Fibroblast of lung (primary cell): Measurements from ENCODE around the gene ZDHHC4. TPM values are rescaled to one million over a fixed set of nuclear protein-coding genes. Genes with fewer than 3 reads are reported as not detected.

ENCODE experiments used
- DNase-seq, 2 donors: peaks; one replicate each; pipeline versions ENCODE4 v3.0.0 to v3.0.0-alpha.2; 2010; ENCODE audit warnings: low read depth in 2 of 2
- H2AFZ ChIP-seq: 2 replicates; pipeline ENCODE4 v1.5.1; 2012; ENCODE audit warnings: low read length, control low read depth, inconsistent platforms
- H3K27ac ChIP-seq: 2 replicates; pipeline ENCODE4 v1.5.1; 2011; ENCODE audit warnings: low read length, control low read depth; ENCODE audit not compliant: insufficient read depth
- H3K27me3 ChIP-seq: 2 replicates; pipeline ENCODE4 v1.5.1; 2011; ENCODE audit warnings: mild to moderate bottlenecking, low read length; ENCODE audit not compliant: control insufficient read depth, insufficient read depth
- H3K36me3 ChIP-seq: 2 replicates; pipeline ENCODE4 v1.5.1; 2011; ENCODE audit warnings: low read length; ENCODE audit not compliant: control insufficient read depth, insufficient read depth
- H3K4me1 ChIP-seq: 2 replicates; pipeline ENCODE4 v1.5.1; 2011; ENCODE audit warnings: low read length; ENCODE audit not compliant: control insufficient read depth, insufficient read depth; ENCODE audit errors: extremely low read depth
- H3K4me2 ChIP-seq: 2 replicates; pipeline ENCODE4 v1.5.1; 2011; ENCODE audit warnings: low read length, control low read depth; ENCODE audit not compliant: insufficient read depth; ENCODE audit errors: extremely low read depth
- H3K4me3 ChIP-seq, 4 experiments: fragments of 200-600 bp in 1 of 4; sonication (generic) in 1 of 4; replicated peaks in 1 of 4; 2 replicates each; pipeline ENCODE4 v1.5.1; 2011 to 2016; ENCODE audit warnings: low read length in 4 of 4, low read depth in 3 of 4, mild to moderate bottlenecking in 3 of 4, control low read depth in 2 of 4, inconsistent platforms in 1 of 4, mixed read lengths in 1 of 4; ENCODE audit not compliant: insufficient read depth in 1 of 4; ENCODE audit errors: control extremely low read depth in 1 of 4
- H3K79me2 ChIP-seq: 2 replicates; pipeline ENCODE4 v1.5.1; 2012; ENCODE audit warnings: mild to moderate bottlenecking, low read length, inconsistent platforms; ENCODE audit not compliant: control insufficient read depth, insufficient read depth
- H3K9ac ChIP-seq: 2 replicates; pipeline ENCODE4 v1.5.1; 2011; ENCODE audit warnings: mild to moderate bottlenecking, low read length, control low read depth; ENCODE audit not compliant: insufficient read depth
- H3K9me3 ChIP-seq: 2 replicates; pipeline ENCODE4 v1.5.1; 2012; ENCODE audit warnings: low read depth, low read length; ENCODE audit not compliant: control insufficient read depth, insufficient read depth
- H4K20me1 ChIP-seq: 2 replicates; pipeline ENCODE4 v1.5.1; 2011; ENCODE audit warnings: low read length; ENCODE audit not compliant: control insufficient read depth, insufficient read depth; ENCODE audit errors: extremely low read depth
- EZH2 ChIP-seq: IDR thresholded peaks from 2 replicates; pipeline ENCODE4 v1.5.1; 2012; ENCODE audit warnings: low read length, control low read depth, mild to moderate bottlenecking; ENCODE audit errors: missing control alignments
- polyA plus RNA-seq, 2 donors: library from polyadenylated mRNA; depleted of rRNA in 1 of 2; stranded (reverse) in 1 of 2; unstranded in 1 of 2; fragments of >200 nt; gene quantifications; 2 replicates each; pipeline ENCODE4 v1.2.1, GENCODE V29; 2011 to 2012; ENCODE audit warnings: missing spikeins in 1 of 2
- total RNA-seq: library from RNA; depleted of rRNA; stranded (reverse); fragments of >200 nt; gene quantifications from 2 replicates; pipeline ENCODE4 v1.2.1, GENCODE V29; 2014
- TF ChIP-seq, protein P1 (sequence below), 2 donors: IDR thresholded peaks in 1 of 2; conservative IDR thresholded peaks in 1 of 2; 1 replicate in 1 of 2; 2 replicates in 1 of 2; pipeline ENCODE4 v1.5.1; 2011 to 2012; ENCODE audit warnings: low read length in 2 of 2, control low read depth in 1 of 2, inconsistent platforms in 1 of 2, low read depth in 1 of 2, mild to moderate bottlenecking in 1 of 2

The ZDHHC4 gene
- total and polyA plus RNA-seq, 2 donors (not counting 1 experiment from before 2014, with no cell fraction given), result 65.2 to 89.5 TPM

DNA sequence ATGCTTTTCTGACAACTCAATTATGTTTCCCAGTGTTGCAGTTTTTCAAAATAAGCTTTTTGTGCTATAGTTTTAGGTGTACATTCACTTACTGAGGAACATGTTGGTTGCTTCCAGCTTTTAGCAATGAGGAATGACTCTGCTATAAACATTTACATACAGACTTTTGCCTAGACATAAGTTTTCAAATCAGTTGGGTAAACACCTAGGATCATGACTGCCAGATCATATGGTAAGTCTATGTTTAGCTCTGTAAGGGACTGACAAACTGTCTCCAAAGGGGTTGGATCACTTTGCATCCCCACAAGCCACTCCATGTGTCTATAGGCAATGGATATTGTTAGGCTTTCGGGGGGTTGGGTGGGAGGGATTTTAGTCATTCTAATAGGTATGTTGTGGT is 15.1 kb upstream of the ZDHHC4 start:
- no peak for DNase-seq
- no peaks in the 10 kb centered on the region for H3K27me3 ChIP-seq
- H3K36me3 ChIP-seq, result no peaks in the 10 kb centered on the region
- no peaks in the 10 kb centered on the region for H3K9me3 ChIP-seq
- no peak overlapping the region for H3K4me2 ChIP-seq
- no peak overlapping the region for H2AFZ ChIP-seq
- no peak overlapping the region for H3K27ac ChIP-seq
- no peaks in the 10 kb centered on the region for H4K20me1 ChIP-seq
- TF ChIP-seq, protein P1, sequence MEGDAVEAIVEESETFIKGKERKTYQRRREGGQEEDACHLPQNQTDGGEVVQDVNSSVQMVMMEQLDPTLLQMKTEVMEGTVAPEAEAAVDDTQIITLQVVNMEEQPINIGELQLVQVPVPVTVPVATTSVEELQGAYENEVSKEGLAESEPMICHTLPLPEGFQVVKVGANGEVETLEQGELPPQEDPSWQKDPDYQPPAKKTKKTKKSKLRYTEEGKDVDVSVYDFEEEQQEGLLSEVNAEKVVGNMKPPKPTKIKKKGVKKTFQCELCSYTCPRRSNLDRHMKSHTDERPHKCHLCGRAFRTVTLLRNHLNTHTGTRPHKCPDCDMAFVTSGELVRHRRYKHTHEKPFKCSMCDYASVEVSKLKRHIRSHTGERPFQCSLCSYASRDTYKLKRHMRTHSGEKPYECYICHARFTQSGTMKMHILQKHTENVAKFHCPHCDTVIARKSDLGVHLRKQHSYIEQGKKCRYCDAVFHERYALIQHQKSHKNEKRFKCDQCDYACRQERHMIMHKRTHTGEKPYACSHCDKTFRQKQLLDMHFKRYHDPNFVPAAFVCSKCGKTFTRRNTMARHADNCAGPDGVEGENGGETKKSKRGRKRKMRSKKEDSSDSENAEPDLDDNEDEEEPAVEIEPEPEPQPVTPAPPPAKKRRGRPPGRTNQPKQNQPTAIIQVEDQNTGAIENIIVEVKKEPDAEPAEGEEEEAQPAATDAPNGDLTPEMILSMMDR (conservative IDR thresholded peaks at IDR 0.05 in 1 of 2, IDR thresholded peaks at IDR 0.05 in 1 of 2; ENCODE audit: low read depth in 1 of 2, low read length in 2 of 2), result no peak
- TF ChIP-seq EZH2, result no peak
- no peak overlapping the region for H3K4me3 ChIP-seq
- no peaks in the 10 kb centered on the region for H3K79me2 ChIP-seq
- no peak overlapping the region for H3K9ac ChIP-seq
- H3K4me1 ChIP-seq, result no peaks in the 10 kb centered on the region

DNA sequence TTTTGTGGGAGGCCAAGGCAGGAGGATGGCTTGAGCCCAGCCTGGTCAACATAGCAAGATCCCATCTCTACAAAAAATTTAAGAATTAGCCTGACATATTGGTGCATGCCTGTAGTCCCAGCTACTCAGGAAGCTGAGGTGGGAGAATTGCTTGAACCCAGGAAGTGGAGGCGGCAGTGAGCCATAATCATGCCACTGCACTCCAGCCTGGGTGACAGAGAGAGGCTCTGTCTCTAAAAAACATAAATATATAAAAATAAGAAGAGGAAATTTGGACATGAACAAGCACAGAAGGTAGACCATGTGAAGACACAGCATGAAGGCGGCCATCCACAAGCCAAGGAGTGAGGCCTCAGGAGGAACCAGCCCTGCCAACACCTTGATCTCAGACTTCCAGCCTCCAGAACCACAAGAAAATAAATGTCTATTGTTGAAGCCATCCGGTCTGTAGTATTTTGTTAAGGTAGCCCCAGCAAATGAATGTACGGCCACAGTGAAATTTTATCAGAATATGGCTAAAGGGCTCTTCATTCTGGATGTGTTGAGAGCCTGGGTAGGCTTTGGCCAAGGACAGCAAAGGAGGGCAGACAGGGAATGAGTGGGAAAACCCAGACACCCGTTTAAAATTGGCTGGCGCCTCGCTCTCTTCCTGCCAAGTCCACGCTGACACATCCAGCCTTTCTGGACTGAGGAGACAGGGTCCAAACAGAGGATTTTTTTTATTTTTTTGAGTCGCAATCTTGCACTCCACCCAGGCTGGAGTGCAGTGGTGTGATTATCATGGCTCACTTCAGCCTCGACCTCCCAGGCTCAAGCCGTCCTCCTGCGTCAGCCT is 13.1 kb upstream of the ZDHHC4 start:
- no peaks in the 10 kb centered on the region for H3K4me1 ChIP-seq
- no peaks in the 10 kb centered on the region for H3K9me3 ChIP-seq
- no peaks in the 10 kb centered on the region for H3K36me3 ChIP-seq
- no peak overlapping the region for H2AFZ ChIP-seq
- no peaks in the 10 kb centered on the region for H3K79me2 ChIP-seq
- DNase-seq, result peak in 1 of 2 donors; percentile 4
- H3K27ac ChIP-seq, result no peak overlapping the region
- no peaks in the 10 kb centered on the region for H4K20me1 ChIP-seq
- no peak overlapping the region for H3K9ac ChIP-seq
- no peaks in the 10 kb centered on the region for H3K27me3 ChIP-seq
- no peak overlapping the region for H3K4me3 ChIP-seq
- H3K4me2 ChIP-seq, result no peak overlapping the region
- TF ChIP-seq EZH2, result no peak
- TF ChIP-seq, protein P1 (conservative IDR thresholded peaks at IDR 0.05 in 1 of 2, IDR thresholded peaks at IDR 0.05 in 1 of 2; ENCODE audit: low read depth in 1 of 2, low read length in 2 of 2), result no peak

DNA sequence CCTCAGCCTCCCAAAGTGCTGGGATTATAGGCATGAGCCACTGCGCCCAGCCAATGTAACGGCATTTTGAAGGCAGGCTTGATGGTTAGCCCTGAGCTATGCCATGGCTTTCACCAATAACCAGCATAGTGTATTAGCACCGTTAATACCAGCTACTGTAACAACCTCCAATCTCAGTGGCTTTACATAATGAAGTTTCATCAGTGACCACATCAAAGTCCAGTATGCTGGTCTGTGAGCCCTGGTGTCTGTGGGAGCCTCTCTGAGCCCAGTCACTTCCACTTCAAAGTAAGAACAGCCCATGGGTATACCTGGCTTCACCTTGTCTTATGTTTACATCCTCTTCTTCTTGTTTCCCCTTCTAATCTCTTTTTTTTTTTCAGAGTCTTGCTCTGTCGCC is 11.6 kb upstream of the ZDHHC4 start:
- no peak for TF ChIP-seq EZH2
- TF ChIP-seq, protein P1 (conservative IDR thresholded peaks at IDR 0.05 in 1 of 2, IDR thresholded peaks at IDR 0.05 in 1 of 2; ENCODE audit: low read depth in 1 of 2, low read length in 2 of 2), result no peak
- no peaks in the 10 kb centered on the region for H3K36me3 ChIP-seq
- H3K9ac ChIP-seq, result no peak overlapping the region
- H3K4me3 ChIP-seq, result no peak overlapping the region
- no peak overlapping the region for H2AFZ ChIP-seq
- no peak for DNase-seq
- H3K79me2 ChIP-seq, result no peaks in the 10 kb centered on the region
- H3K27ac ChIP-seq, result no peak overlapping the region
- no peak overlapping the region for H3K4me2 ChIP-seq
- H4K20me1 ChIP-seq, result no peaks in the 10 kb centered on the region
- no peaks in the 10 kb centered on the region for H3K4me1 ChIP-seq
- H3K9me3 ChIP-seq, result no peaks in the 10 kb centered on the region
- no peaks in the 10 kb centered on the region for H3K27me3 ChIP-seq
